AG09319 (cell line): Measurements from ENCODE around the gene ACACA.

ENCODE experiments used
- DNase-seq: peaks from one replicate; pipeline ENCODE4 v3.0.0-alpha.2; 2010; ENCODE audit warnings: low read depth; ENCODE audit errors: extremely low read depth
- CTCF ChIP-seq: IDR thresholded peaks from 2 replicates; pipeline ENCODE4 v1.5.1; 2011; ENCODE audit warnings: low read depth, mild to moderate bottlenecking, inconsistent platforms, low read length, moderate library complexity

ACACA gene

GRCh38 chr17:37134050-37134449, 272.6 kb downstream of the ACACA start:
- no peak for DNase-seq
- no peak for TF ChIP-seq CTCF

- DNase-seq: no peak
- no peak for TF ChIP-seq CTCF
Observed at GRCh38 chr17:37133136-37133535, 273.5 kb downstream of the ACACA start.

- DNase-seq: no peak
- TF ChIP-seq CTCF: no peak
Observed at GRCh38 chr17:37131669-37132611, 274.7 kb downstream of the ACACA start.

- no peak for DNase-seq
- TF ChIP-seq CTCF: no peak
Observed at GRCh38 chr17:37130984-37131446, 275.6 kb downstream of the ACACA start.

- TF ChIP-seq CTCF: no peak
Observed at GRCh38 chr17:37124821-37125173, 281.8 kb downstream of the ACACA start.

GRCh38 chr17:37123941-37124820, 282.5 kb downstream of the ACACA start:
- TF ChIP-seq CTCF: no peak
- DNase-seq: no peak

More at GRCh38 chr17:37124821-37125173, 281.8 kb downstream of the ACACA start:
- no peak for DNase-seq
